ENCODE data around the gene GGT7. TPM values are rescaled to one million over a fixed set of nuclear protein-coding genes. Genes with fewer than 3 reads are reported as not detected.

Gene GGT7
- total and polyA plus RNA-seq, 4 donors, result 9.4 to 22.7 (median 12.5) TPM

GRCh38 chr20:34843421-34843820, 29.2 kb downstream of the GGT7 start:
- Histone ChIP-seq H3K4me3 (no peak overlapping the region), H3K9ac (ENCODE audit: insufficient read depth in 1 of 2, low read length in 2 of 2) (no peak overlapping the region), H3K36me3 (ENCODE audit: control insufficient read depth in 4 of 4, insufficient read depth in 4 of 4, low read length in 4 of 4) (peaks cover 3 to 4% (median 4%) of the 10 kb centered on the region in 4 donors), H3K27ac (ENCODE audit: low read depth in 1 of 2, low read length in 1 of 2) (no peak overlapping the region), H3K27me3 (ENCODE audit: control insufficient read depth in 3 of 3, insufficient read depth in 3 of 3, low read length in 2 of 3) (no peaks in the 10 kb centered on the region), H3K4me1 (ENCODE audit: control insufficient read depth in 5 of 5, insufficient read depth in 5 of 5, low read length in 5 of 5) (no peaks in the 10 kb centered on the region), H3K9me3 (ENCODE audit: control insufficient read depth in 4 of 4, insufficient read depth in 3 of 4, low read length in 3 of 4) (no peaks in the 10 kb centered on the region)
- no peak for DNase-seq
- WGBS, 2 donors, result 96 to 99% methylated on average over 2 of the region's 2 CpGs
- no peak for ATAC-seq (ENCODE audit: insufficient read depth, low FRiP score)
- TF ChIP-seq CTCF (IDR thresholded peaks at IDR 0.05; ENCODE audit: control extremely low read depth, extremely low read depth), result no peak

- no peaks in the 10 kb centered on the region for H3K4me1 ChIP-seq (ENCODE audit: control insufficient read depth in 5 of 5, insufficient read depth in 5 of 5, low read length in 5 of 5)
- H3K27me3 ChIP-seq (ENCODE audit: control insufficient read depth in 3 of 3, insufficient read depth in 3 of 3, low read length in 2 of 3), result no peaks in the 10 kb centered on the region
- DNase-seq, result no peak
- H3K9ac ChIP-seq (ENCODE audit: insufficient read depth in 1 of 2, low read length in 2 of 2), result no peak overlapping the region
- peaks cover 0 to 3% (median under 1%) of the 10 kb centered on the region in 4 donors for H3K36me3 ChIP-seq (ENCODE audit: control insufficient read depth in 4 of 4, insufficient read depth in 4 of 4, low read length in 4 of 4)
- no peak overlapping the region for H3K27ac ChIP-seq (ENCODE audit: low read depth in 1 of 2, low read length in 1 of 2)
- H3K4me3 ChIP-seq, result no peak overlapping the region
- H3K9me3 ChIP-seq (ENCODE audit: control insufficient read depth in 4 of 4, insufficient read depth in 3 of 4, low read length in 3 of 4), result no peaks in the 10 kb centered on the region
- ATAC-seq (ENCODE audit: insufficient read depth, low FRiP score), result no peak
- 73 to 81% methylated on average over 2 of the region's 2 CpGs for WGBS, 2 donors
- no peak for TF ChIP-seq CTCF (IDR thresholded peaks at IDR 0.05; ENCODE audit: control extremely low read depth, extremely low read depth)
Measured at GRCh38 chr20:34842143-34842542, 30.5 kb downstream of the GGT7 start.

GRCh38 chr20:34834459-34834893, 38.2 kb downstream of the GGT7 start:
- Histone ChIP-seq H3K27ac (ENCODE audit: low read depth in 1 of 2, low read length in 1 of 2) (no peak overlapping the region), H3K27me3 (ENCODE audit: control insufficient read depth in 3 of 3, insufficient read depth in 3 of 3, low read length in 2 of 3) (no peaks in the 10 kb centered on the region), H3K4me3 (no peak overlapping the region), H3K9me3 (ENCODE audit: control insufficient read depth in 4 of 4, insufficient read depth in 3 of 4, low read length in 3 of 4) (no peaks in the 10 kb centered on the region), H3K4me1 (ENCODE audit: control insufficient read depth in 5 of 5, insufficient read depth in 5 of 5, low read length in 5 of 5) (no peaks in the 10 kb centered on the region), H3K36me3 (ENCODE audit: control insufficient read depth in 4 of 4, insufficient read depth in 4 of 4, low read length in 4 of 4) (no peaks in the 10 kb centered on the region), H3K9ac (ENCODE audit: insufficient read depth in 1 of 2, low read length in 2 of 2) (no peak overlapping the region)
- 41 to 52% methylated on average over 6 of the region's 6 CpGs for WGBS, 2 donors
- ATAC-seq (ENCODE audit: insufficient read depth, low FRiP score) (no peak), DNase-seq (peak in 2 of 3 donors; percentile 61 to 66)
- peak; percentile 12 for TF ChIP-seq CTCF (IDR thresholded peaks at IDR 0.05; ENCODE audit: control extremely low read depth, extremely low read depth)

GRCh38 chr20:34831936-34832335, 40.7 kb downstream of the GGT7 start:
- no peak for DNase-seq
- H3K27me3 ChIP-seq (ENCODE audit: control insufficient read depth in 3 of 3, insufficient read depth in 3 of 3, low read length in 2 of 3), result no peaks in the 10 kb centered on the region
- ATAC-seq (ENCODE audit: insufficient read depth, low FRiP score), result no peak
- no peak overlapping the region for H3K4me3 ChIP-seq
- no peaks in the 10 kb centered on the region for H3K36me3 ChIP-seq (ENCODE audit: control insufficient read depth in 4 of 4, insufficient read depth in 4 of 4, low read length in 4 of 4)
- WGBS, 2 donors, result 35 to 62% methylated on average over 5 of the region's 5 CpGs
- no peak for TF ChIP-seq CTCF (IDR thresholded peaks at IDR 0.05; ENCODE audit: control extremely low read depth, extremely low read depth)
- no peak overlapping the region for H3K27ac ChIP-seq (ENCODE audit: low read depth in 1 of 2, low read length in 1 of 2)
- no peak overlapping the region for H3K9ac ChIP-seq (ENCODE audit: insufficient read depth in 1 of 2, low read length in 2 of 2)
- no peaks in the 10 kb centered on the region for H3K9me3 ChIP-seq (ENCODE audit: control insufficient read depth in 4 of 4, insufficient read depth in 3 of 4, low read length in 3 of 4)
- no peaks in the 10 kb centered on the region for H3K4me1 ChIP-seq (ENCODE audit: control insufficient read depth in 5 of 5, insufficient read depth in 5 of 5, low read length in 5 of 5)
